COLO668 (cell line): ENCODE measurements around the gene PDE9A.
A peak's percentile ranks its signal among the peaks of the same experiment; 100 is the strongest.

Experiments used
- DNase-seq: peaks from one replicate; lab custom pipeline; 2025; ENCODE audit not compliant: unreplicated experiment; lab: John Stamatoyannopoulos, UW

PDE9A gene

GRCh38 chr21:42734323-42734971 is 81.0 kb downstream of the PDE9A start:
- DNase-seq, result peak; percentile 64

GRCh38 chr21:42735061-42735460 is 81.6 kb downstream of the PDE9A start:
- no peak for DNase-seq

GRCh38 chr21:42735944-42736343 is 82.5 kb downstream of the PDE9A start:
- no peak for DNase-seq

GRCh38 chr21:42736646-42737350 is 83.4 kb downstream of the PDE9A start:
- DNase-seq, result no peak

- no peak for DNase-seq
Measured at GRCh38 chr21:42737951-42738590, 84.7 kb downstream of the PDE9A start.

- no peak for DNase-seq
Measured at GRCh38 chr21:42739061-42739931, 85.9 kb downstream of the PDE9A start.

GRCh38 chr21:42740405-42740909 is 87.0 kb downstream of the PDE9A start:
- no peak for DNase-seq

GRCh38 chr21:42741066-42741465 is 87.6 kb downstream of the PDE9A start:
- no peak for DNase-seq

GRCh38 chr21:42744520-42745445 is 91.4 kb downstream of the PDE9A start:
- DNase-seq, result no peak

GRCh38 chr21:42745511-42746239 is 92.3 kb downstream of the PDE9A start:
- DNase-seq, result no peak

- no peak for DNase-seq
Measured at GRCh38 chr21:42746240-42746592, 92.8 kb downstream of the PDE9A start.

GRCh38 chr21:42746593-42747275 is 93.3 kb downstream of the PDE9A start:
- no peak for DNase-seq

- DNase-seq, result no peak
Measured at GRCh38 chr21:42747276-42747701, 93.9 kb downstream of the PDE9A start.

- DNase-seq, result no peak
Measured at GRCh38 chr21:42747746-42748351, 94.4 kb downstream of the PDE9A start.

GRCh38 chr21:42748620-42749176 is 95.3 kb downstream of the PDE9A start:
- no peak for DNase-seq

- DNase-seq, result no peak
Measured at GRCh38 chr21:42750737-42751530, 97.5 kb downstream of the PDE9A start.

GRCh38 chr21:42751866-42752265 is 98.4 kb downstream of the PDE9A start:
- no peak for DNase-seq
